Measurements from ENCODE around the gene FAM72A. TPM values are rescaled to one million over a fixed set of nuclear protein-coding genes. Genes with fewer than 3 reads are reported as not detected.
"Not testable (repeated sequence)": the region's sequence is repeated elsewhere in the genome, so short reads cannot be mapped to it uniquely, and the experiment has no call there.

The FAM72A gene
- total and polyA plus RNA-seq, 8 donors: 3.9 to 7.7 (median 6.3) TPM

DNA sequence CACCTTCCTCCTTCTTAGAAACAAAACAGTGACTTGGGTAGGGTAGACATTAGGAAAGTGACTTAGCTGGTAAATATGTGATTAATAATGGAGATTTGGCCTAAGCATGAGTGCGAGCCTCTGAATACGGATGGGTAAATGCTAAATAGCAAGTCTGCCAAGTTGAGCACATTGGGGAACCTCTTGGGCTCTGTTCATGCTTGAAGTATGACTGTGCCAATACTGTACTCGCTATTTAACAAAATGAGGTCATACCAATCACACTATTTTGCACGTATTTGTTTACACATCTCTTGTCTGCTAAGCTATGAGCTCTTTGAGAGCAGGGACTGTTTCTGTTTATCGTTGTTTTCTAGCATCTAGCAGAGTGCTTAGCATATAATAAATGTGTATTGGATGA lies 24.2 kb upstream of the FAM72A start:
- H3K9me3 ChIP-seq; H3K27ac ChIP-seq; intact Hi-C loops (cut with DNase I); DNase-seq; H3K4me1 ChIP-seq; H3K4me3 ChIP-seq; H3K36me3 ChIP-seq; H3K27me3 ChIP-seq; ATAC-seq: not testable (repeated sequence)

DNA sequence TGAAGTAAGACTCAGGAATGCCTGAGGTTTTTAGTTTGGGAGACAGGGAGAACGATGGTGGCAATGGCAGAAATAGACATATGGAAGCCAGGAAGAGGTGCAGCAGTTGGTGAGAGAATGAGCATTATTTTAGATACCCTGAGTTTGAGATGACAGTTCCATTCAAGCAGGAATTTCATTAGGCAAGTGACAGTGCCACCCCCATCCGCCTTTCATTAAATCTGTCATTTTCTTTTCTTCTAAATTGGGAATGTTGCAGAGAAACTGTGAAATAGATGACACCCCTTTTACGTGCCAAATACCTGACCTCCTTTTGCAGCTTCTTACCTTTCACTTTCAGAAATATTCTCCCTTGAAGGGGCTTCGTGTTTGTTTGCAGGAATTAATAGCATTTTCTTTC lies 22.7 kb upstream of the FAM72A start:
- H3K27me3 ChIP-seq; DNase-seq; ATAC-seq; H3K9me3 ChIP-seq; H3K4me3 ChIP-seq; H3K27ac ChIP-seq; intact Hi-C loops (cut with DNase I); H3K4me1 ChIP-seq; H3K36me3 ChIP-seq: not testable (repeated sequence)

DNA sequence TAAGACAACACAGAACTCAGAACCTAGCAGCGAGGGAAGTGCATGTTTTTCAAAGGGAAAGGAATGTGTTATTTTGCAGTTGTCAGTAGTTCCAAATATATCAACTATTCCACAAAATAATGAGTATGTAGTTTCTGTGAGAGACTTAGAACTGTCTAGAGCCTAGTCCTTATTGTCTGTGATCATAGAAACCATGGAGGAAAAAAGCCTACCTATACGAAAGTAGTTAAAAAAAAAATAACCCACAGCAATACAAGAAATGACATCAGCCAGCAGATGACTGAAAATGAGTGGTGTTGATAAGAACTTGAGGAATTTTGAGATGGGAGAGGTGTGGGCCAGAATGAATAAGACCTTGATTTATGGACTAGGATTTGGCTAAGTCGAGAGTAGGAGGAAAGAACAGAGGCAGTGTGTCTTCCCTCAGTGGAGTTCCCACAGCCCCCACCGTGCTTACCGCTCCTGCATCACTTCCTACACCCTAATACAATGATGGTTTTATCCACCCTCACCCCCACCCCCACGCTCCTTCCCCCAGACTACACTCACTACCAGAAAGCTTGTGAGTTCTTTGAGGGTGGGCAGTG lies 21.6 kb upstream of the FAM72A start:
- H3K9me3 ChIP-seq; DNase-seq; H3K27ac ChIP-seq; ATAC-seq; intact Hi-C loops (cut with DNase I); H3K27me3 ChIP-seq; H3K4me3 ChIP-seq; H3K36me3 ChIP-seq; H3K4me1 ChIP-seq: not testable (repeated sequence)

DNA sequence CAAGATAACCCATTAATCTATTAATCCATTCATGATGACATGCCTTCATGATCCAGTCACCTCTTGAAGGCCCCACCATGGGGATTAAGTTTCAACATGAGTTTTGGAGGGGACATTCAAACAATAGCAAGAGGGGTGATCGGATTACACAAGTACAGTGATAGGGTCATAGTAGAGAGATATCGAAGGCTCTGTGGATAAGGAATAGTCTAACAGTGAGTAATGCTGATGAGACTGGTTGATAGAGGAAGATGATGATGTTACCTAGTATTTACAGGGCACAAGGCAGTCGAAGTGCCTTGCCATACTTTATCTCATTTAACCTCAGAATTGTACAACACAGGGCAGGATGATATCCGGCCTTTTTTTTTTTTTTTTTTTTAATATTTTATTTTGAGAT lies 18.9 kb upstream of the FAM72A start:
- intact Hi-C loops (cut with DNase I); H3K27me3 ChIP-seq; H3K9me3 ChIP-seq; H3K4me1 ChIP-seq; DNase-seq; H3K27ac ChIP-seq; H3K36me3 ChIP-seq; ATAC-seq; H3K4me3 ChIP-seq: not testable (repeated sequence)

DNA sequence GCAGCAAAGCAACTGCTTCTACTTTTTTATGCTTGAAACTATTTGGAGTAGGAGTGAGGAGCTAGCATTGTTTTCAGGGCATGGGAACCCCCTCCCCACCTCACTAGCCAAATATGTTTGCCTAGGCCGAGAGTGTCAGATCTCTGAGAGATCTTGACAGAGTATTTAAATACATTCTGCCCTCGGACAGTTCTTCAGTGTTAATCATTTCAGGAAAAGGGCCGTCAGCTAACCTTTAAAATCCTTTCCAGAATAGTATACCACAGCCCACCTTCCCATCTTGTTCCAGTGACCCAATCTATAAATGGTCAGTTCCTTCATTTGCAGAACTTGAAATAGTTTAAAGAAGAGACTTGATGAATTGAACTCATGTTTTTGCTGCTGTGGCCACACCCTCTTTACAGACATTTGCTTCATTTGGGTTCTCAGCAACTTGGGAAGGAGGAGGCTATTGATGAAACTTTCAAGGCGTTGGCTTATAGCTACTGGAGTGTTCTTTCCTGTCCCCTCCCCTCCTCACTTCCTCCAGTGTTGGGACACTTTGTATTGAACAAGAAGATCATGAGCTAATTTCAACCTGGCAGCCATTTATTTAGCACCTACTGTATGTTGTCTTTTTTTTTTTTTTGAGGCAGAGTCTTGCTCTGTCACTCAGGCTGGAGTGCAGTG lies 17.8 kb upstream of the FAM72A start:
- DNase-seq; H3K4me3 ChIP-seq; H3K4me1 ChIP-seq; H3K27me3 ChIP-seq; H3K9me3 ChIP-seq; intact Hi-C loops (cut with DNase I); H3K36me3 ChIP-seq: not testable (repeated sequence)
- ATAC-seq: peak; percentile 62
- peak overlapping the region; percentile 48 to 64 for H3K27ac ChIP-seq

DNA sequence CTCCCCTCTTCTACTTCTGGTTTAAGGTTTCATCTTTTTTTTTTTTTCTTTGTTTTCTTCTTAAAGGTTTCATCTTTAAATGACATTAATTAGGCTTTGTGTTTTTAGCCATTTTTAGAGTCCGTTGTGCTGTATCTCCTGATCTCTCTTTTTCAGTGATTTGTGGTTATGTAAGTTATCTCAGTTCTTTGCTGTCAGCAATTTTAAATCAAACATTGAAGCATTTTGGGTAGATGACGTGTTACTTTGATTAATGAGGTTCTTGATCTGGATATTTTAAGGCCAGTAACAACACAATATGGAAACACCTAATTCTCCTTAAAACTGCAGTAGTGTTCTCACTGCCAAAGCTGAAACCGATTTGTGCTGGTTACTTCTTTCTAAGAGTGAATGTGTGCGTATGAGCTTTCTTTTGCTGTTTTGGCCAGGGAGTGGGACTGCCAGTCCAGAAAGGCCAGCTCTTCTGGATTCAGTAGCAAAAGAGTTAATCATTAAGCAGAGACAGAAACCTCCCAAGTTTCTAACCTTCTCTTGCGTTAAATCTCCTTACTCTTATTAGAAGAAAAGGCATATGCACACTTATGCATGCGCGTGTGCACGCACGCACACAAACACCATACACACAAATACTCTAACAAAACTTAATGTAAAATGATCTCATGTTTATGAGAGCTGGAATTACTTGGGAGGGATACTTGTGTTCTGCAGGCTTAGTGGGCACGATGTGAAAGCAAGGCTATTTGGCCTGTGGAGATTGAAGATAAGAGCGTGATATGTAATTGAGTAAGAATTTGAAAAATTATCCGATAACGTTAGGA lies 17.1 kb upstream of the FAM72A start:
- H3K27me3 ChIP-seq; DNase-seq; H3K9me3 ChIP-seq; intact Hi-C loops (cut with DNase I); H3K4me3 ChIP-seq; H3K36me3 ChIP-seq; H3K4me1 ChIP-seq: not testable (repeated sequence)
- H3K27ac ChIP-seq: peak overlapping the region; percentile 48 to 64
- peak; percentile 62 for ATAC-seq

DNA sequence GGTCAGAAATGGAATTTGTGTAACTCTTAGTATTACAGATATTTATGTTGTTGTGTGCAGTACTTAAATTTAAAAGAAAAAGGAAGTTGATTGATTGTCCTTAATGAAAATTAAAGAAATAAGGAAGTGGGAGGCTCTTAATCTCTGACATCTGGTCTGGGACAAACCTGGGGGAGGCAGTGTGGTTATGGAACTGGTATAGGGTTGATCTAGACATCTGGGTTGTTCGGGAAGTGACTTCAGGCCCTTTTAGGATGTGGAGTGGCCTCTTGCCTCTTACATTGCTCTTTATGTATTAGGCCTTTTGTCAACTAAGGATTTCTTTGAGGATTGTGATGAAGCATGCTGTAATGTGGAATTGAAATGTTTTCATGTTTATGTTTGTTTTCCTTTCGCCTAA lies 16.1 kb upstream of the FAM72A start:
- DNase-seq; H3K36me3 ChIP-seq; H3K4me1 ChIP-seq; H3K9me3 ChIP-seq; H3K27ac ChIP-seq; H3K27me3 ChIP-seq; intact Hi-C loops (cut with DNase I); H3K4me3 ChIP-seq: not testable (repeated sequence)
- peak; percentile 27 for ATAC-seq

DNA sequence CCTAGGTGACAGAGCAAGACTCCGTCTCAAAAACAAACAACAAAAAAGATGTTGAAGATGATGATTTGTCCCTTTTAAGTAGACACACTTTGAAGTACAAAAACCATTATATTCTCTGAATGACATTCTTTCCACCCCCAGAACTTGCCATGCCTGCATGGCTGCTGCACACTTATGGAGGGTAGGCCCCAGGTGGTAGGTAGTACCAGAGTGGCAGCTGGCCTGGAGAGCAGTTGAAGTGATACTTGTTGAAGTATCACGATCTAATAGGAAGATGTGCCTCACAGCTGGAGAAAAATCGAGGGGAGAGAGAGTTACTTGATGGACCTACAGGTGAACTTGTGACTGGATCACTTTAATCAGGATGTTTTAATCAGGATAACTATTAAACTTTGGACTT lies 15.6 kb upstream of the FAM72A start:
- intact Hi-C loops (cut with DNase I); H3K4me1 ChIP-seq; H3K9me3 ChIP-seq; H3K27ac ChIP-seq; H3K36me3 ChIP-seq; H3K27me3 ChIP-seq; ATAC-seq; DNase-seq; H3K4me3 ChIP-seq: not testable (repeated sequence)

DNA sequence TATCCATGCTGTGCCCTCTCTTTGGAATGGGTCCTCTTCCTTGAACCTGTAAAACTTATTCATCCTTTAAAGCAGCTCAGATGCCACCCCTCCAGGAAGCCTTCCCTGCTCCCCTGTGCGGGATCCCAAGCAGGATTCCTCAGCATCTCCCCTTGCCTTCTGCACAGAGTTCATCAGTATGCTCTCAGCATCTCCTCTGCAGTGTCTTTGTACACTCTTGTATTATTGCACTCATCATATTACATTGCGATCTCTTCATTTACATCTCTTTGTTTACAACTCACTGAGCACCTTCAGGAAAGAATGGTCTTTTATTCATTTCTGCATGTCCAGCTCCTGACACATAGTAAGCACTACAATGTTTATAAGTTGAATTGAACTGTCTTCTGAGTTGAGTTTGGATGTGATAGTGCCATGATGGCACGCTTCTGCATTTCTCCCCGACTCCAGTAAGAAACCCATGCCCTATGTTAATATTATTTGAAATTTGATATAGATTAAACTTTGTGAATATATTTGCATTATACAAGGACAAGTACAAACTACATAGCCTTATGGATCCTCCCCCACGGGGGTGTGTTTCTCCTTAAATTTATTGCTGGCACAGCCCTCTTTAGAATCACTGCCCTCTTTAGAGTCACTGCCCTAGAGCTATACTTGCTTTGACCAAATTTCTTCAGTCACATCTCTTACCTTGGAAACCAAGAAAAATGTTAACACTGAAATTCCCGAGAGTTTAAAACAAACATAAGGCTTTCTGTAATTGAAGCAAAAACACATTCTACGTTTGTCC lies 13.2 kb upstream of the FAM72A start:
- H3K4me3 ChIP-seq; H3K9me3 ChIP-seq; H3K27ac ChIP-seq; DNase-seq; H3K4me1 ChIP-seq; H3K27me3 ChIP-seq; H3K36me3 ChIP-seq; intact Hi-C loops (cut with DNase I); ATAC-seq: not testable (repeated sequence)

DNA sequence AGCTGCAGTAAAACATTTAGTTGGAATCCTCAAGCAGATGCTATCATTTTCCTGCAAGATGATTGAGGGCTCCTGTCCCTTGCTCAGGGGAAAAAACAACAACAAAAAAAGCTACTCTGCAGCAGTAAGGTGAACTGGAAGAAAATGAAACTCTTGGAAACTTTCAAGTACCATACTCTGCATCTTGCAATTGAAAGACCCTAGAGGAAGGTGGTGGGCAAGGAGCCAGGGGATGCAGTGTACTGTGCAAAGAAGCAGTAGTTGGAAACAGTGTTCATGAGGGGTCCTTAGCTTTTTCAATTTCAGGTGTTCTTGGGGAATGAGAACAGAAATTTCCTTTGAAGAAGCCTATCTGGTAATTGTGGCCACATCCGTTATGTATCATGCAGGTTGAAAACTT lies 8.2 kb upstream of the FAM72A start:
- H3K27ac ChIP-seq; intact Hi-C loops (cut with DNase I); ATAC-seq; H3K4me3 ChIP-seq; H3K9me3 ChIP-seq; H3K4me1 ChIP-seq; DNase-seq; H3K36me3 ChIP-seq; H3K27me3 ChIP-seq: not testable (repeated sequence)

DNA sequence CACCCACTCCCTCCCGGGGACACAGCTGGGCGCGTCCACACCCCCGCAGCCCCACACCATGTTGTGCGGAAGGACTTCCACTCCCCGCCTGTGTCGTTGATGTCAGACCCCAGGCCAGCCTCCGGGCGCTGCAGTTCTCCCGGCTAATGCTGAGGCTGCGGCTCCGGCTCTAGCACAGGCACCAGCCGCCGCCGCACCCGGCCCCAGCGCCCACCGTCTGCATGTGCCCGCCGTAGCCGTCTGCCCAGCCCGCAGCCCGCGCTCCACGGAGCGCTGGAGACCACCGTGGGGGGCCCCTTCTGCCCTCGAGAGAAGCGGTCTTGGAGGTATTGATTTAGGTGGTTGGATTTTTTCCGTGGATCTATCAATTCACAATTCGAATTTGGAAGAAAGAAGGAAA lies 2.9 kb upstream of the FAM72A start:
- H3K4me1 ChIP-seq: not testable (repeated sequence)

DNA sequence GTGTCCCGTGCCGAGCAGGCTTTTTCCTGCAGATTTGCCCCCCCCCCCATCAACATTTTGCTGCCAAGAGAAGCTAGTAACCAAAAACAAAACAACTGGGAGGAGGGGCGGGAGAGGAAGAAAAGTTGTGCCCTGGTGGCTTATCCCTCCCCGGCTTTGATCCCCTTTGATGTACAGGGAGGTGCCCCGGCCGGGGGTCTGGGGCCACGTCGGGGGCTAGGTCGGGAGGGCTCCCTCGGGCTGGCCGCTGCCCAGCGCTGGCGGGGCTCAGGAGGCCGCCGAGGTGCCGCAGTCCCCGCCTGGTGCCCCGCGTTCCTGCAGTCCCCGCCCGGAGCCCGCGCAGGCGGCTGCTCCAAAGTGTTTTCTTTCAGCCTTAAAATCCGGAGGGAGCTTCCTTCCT lies 2.2 kb upstream of the FAM72A start:
- intact Hi-C loops (cut with DNase I); ATAC-seq; H3K27me3 ChIP-seq; H3K9me3 ChIP-seq; H3K36me3 ChIP-seq; H3K4me1 ChIP-seq: not testable (repeated sequence)
- peak in 2 of 4 donors; percentile 13 to 75 for DNase-seq
- Histone ChIP-seq H3K27ac (peak overlapping the region; percentile 62 to 72), H3K4me3 (peak overlapping the region; percentile 24 to 49)

More for the DNA sequence above, 2.9 kb upstream of the FAM72A start:
- H3K27me3 ChIP-seq; ATAC-seq; H3K36me3 ChIP-seq; intact Hi-C loops (cut with DNase I); H3K9me3 ChIP-seq; H3K27ac ChIP-seq: not testable (repeated sequence)
- peak overlapping the region; percentile 21 to 32 for H3K4me3 ChIP-seq
- peak in 1 of 4 donors; percentile 79 for DNase-seq

DNA sequence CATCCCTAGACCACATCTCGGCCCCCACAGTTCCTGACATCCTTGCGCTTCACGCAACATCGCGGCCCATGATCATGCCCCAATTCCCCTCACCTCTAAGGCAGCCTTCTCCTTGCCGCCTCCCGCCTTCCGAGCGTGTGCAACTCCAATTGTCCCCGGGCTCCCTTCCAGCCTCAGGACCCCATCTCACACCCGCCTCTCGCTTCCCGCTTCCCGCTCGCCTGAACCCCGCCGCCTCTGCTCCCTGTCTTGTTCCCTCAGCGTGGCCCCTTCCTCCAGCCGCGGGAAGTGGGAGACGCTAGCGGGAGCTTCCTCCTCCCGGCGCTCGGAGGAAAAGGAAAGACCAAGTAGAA lies 1.5 kb upstream of the FAM72A start:
- intact Hi-C loops (cut with DNase I); H3K27ac ChIP-seq; H3K36me3 ChIP-seq; H3K4me1 ChIP-seq; ATAC-seq; H3K27me3 ChIP-seq; H3K9me3 ChIP-seq: not testable (repeated sequence)
- peak overlapping the region in 1 of 2 donors; percentile 56 for H3K4me3 ChIP-seq
- DNase-seq: peak in 1 of 4 donors; percentile 38
